ENCODE measurements around the gene WSCD1.

DNA sequence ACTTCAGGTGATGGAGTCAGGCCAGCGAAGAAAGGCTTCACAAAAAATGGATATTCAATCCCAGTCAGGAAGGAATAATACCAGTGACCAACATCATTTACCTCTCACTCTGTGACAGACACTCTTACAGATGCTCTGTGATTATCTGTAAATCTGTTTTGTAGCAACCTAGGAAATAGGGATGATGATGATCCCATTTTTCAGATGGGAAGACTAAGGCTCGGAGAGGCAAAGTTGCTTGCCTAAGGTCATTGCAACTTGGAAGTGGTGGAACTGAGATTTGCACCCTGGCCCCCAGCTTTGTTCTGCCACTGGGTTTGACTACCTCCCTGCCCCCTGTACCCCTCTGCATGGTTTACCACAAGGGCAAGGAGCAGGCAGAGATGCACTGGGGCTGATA is 14.1 kb upstream of the WSCD1 start:
- TF ChIP-seq, protein P1, sequence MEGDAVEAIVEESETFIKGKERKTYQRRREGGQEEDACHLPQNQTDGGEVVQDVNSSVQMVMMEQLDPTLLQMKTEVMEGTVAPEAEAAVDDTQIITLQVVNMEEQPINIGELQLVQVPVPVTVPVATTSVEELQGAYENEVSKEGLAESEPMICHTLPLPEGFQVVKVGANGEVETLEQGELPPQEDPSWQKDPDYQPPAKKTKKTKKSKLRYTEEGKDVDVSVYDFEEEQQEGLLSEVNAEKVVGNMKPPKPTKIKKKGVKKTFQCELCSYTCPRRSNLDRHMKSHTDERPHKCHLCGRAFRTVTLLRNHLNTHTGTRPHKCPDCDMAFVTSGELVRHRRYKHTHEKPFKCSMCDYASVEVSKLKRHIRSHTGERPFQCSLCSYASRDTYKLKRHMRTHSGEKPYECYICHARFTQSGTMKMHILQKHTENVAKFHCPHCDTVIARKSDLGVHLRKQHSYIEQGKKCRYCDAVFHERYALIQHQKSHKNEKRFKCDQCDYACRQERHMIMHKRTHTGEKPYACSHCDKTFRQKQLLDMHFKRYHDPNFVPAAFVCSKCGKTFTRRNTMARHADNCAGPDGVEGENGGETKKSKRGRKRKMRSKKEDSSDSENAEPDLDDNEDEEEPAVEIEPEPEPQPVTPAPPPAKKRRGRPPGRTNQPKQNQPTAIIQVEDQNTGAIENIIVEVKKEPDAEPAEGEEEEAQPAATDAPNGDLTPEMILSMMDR (IDR thresholded peaks at IDR 0.05) = no peak
- no peak for TF ChIP-seq POLR2AphosphoS5 (IDR thresholded peaks at IDR 0.05)
- no peak for TF ChIP-seq POLR2A (IDR thresholded peaks at IDR 0.05)
- no peak for TF ChIP-seq EP300 (IDR thresholded peaks at IDR 0.05)

Measured in gastroesophageal sphincter (tissue), 3 donors.